HG03565 (cell line): ENCODE results near the gene UGT2A1.
"Not testable (repeated sequence)": the region's sequence is repeated elsewhere in the genome, so short reads cannot be mapped to it uniquely, and the experiment has no call there.

Source experiments
- ATAC-seq: cut with Tn5 transposase; IDR thresholded peaks from one replicate; pipeline ENCODE4 v1.9.1; 2021; ENCODE audit warnings: mild to moderate bottlenecking, moderate library complexity; ENCODE audit not compliant: unreplicated experiment

Gene UGT2A1

GRCh38 chr4:69653147-69653546 is at the start of gene UGT2A1:
Gene UGT2A1, minus strand, starts transcription at chr4:69653247. Its CDS starts 5,603 bp downstream, at chr4:69647644.
- no peak for ATAC-seq

- ATAC-seq = no peak
Observed at GRCh38 chr4:69702201-69702600, 49.2 kb upstream of the UGT2A1 start.

GRCh38 chr4:69701696-69702095 is 48.6 kb upstream of the UGT2A1 start:
- no peak for ATAC-seq

- ATAC-seq = no peak
Observed at GRCh38 chr4:69697536-69698242, 44.6 kb upstream of the UGT2A1 start.

- peak; percentile 47 for ATAC-seq
Observed at GRCh38 chr4:69689599-69689998, 36.6 kb upstream of the UGT2A1 start.

GRCh38 chr4:69684804-69685203 is 31.8 kb upstream of the UGT2A1 start:
- ATAC-seq = no peak

- no peak for ATAC-seq
Observed at GRCh38 chr4:69668680-69669079, 15.6 kb upstream of the UGT2A1 start.

- ATAC-seq = not testable (repeated sequence)
Observed at GRCh38 chr4:69664009-69664408, 11.0 kb upstream of the UGT2A1 start.

GRCh38 chr4:69661130-69661803 is 8.2 kb upstream of the UGT2A1 start:
- not testable (repeated sequence) for ATAC-seq

GRCh38 chr4:69658133-69658532 is 5.1 kb upstream of the UGT2A1 start:
- ATAC-seq = no peak

GRCh38 chr4:69656653-69657158 is 3.7 kb upstream of the UGT2A1 start:
- ATAC-seq = no peak

GRCh38 chr4:69650872-69651271 is 2.2 kb downstream of the UGT2A1 start:
- ATAC-seq = no peak

GRCh38 chr4:69649629-69650028 is 3.4 kb downstream of the UGT2A1 start:
- ATAC-seq = no peak

- no peak for ATAC-seq
Observed at GRCh38 chr4:69649207-69649606, 3.8 kb downstream of the UGT2A1 start.

- no peak for ATAC-seq
Observed at GRCh38 chr4:69642961-69643360, 10.1 kb downstream of the UGT2A1 start.

GRCh38 chr4:69640289-69640688 is 12.8 kb downstream of the UGT2A1 start:
- no peak for ATAC-seq

- ATAC-seq = no peak
Observed at GRCh38 chr4:69639542-69639941, 13.5 kb downstream of the UGT2A1 start, which contains the start of gene UGT2A2. Gene UGT2A2, minus strand, starts transcription at chr4:69639642. Its CDS starts 2 bp downstream, at chr4:69639640.

- ATAC-seq = no peak
Observed at GRCh38 chr4:69617083-69617694, 35.9 kb downstream of the UGT2A1 start.

GRCh38 chr4:69610484-69610883 is 42.6 kb downstream of the UGT2A1 start:
- no peak for ATAC-seq

- ATAC-seq = no peak
Observed at GRCh38 chr4:69601065-69601464, 52.0 kb downstream of the UGT2A1 start.

GRCh38 chr4:69600013-69600412 is 53.0 kb downstream of the UGT2A1 start:
- ATAC-seq = no peak

- ATAC-seq = no peak
Observed at GRCh38 chr4:69594382-69594781, 58.7 kb downstream of the UGT2A1 start.
